CD4-positive, alpha-beta T cell treated with Interleukin-6 for 4 hours (primary cell): Measurements from ENCODE around the gene ADARB1.
A peak's percentile ranks its signal among the peaks of the same experiment; 100 is the strongest.

Experiments
- DNase-seq: peaks from one replicate; pipeline ENCODE4 v3.0.0-alpha.2; 2020; ENCODE audit warnings: mixed read lengths

The ADARB1 gene

DNA sequence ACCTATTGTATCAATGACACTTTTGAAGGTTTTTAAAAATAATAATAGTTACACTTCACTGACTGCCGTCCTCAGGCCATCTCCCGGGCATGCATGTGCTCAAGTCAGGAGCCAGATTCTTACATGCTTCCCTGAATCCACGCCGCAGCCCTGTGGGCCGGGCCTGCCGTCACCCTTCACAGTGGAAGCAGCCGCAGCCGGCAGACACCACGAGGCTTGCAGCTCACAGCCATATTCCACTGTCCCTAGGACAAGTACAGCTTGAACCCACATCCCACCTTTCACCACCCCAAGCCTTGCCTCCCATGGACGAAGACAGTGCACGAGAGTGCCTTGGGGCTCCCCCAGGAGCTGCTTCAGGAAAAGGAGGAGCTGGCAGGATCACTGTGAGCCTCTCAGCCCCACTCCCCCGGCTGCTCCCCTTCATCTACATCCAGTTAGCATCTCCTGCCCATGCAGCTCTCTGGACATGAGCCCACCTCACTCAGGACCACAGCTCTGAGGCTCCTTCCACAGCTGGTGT is 136.1 kb downstream of the ADARB1 start:
- no peak for DNase-seq

DNA sequence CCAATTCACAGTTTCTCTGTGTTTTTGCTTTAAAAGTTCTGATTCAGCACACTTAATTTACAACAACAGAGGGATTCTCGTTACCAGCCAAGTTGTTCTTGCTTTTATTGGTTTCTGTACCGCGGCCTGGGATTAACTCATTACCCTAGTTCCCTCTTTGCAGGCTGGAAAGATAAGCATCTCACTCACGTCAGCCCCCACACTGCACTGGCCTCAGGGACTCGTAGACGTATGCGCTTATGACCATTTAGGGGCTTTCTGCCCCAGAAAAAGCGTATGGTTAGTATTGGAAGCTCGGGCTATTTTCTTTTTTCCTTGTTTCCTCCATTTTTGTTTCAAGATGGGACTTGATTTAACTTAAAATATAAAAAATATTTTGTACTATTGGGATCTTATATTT is 137.3 kb downstream of the ADARB1 start:
- no peak for DNase-seq

DNA sequence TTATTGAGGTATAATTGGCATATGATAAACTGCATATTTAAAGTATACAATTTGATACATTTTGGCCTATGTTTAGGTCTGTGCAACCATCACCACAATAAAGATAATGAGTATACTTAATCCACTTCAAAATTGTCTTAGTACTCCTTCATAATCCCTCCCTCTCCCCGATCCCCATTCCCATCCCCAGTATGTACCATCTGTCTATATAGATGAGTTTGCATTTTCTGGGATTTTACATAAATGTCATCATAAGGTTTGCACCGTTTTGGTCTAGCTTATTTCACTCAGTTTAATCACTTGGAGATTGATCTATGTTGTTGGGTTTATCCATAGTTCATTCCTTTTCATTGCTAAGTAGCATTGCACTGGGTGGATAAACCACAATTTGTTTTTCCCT is 139.0 kb downstream of the ADARB1 start:
- no peak for DNase-seq

DNA sequence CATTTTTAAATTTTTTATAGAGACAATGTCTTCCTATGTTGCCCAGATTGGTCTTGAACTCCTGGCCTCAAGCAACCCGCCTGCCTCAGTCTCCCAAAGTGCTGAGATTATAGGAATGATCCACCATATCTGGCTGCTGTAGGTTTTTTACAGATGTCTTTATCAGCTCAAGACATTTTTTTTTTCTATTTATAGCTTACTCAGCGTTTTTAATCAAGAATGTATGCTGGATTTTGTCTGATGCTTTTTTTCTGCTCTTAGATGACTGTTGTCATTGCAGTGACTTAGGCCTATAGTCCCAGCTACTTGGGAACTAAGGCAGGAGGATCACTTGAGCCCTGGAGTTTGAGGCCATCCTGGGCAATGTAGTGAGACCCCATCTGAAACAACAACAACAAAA is 140.8 kb downstream of the ADARB1 start:
- DNase-seq: no peak

- DNase-seq: no peak
Observed at GRCh38 chr21:45217010-45217409, 142.6 kb downstream of the ADARB1 start.

GRCh38 chr21:45219517-45219916 is 145.1 kb downstream of the ADARB1 start:
- DNase-seq: no peak

DNA sequence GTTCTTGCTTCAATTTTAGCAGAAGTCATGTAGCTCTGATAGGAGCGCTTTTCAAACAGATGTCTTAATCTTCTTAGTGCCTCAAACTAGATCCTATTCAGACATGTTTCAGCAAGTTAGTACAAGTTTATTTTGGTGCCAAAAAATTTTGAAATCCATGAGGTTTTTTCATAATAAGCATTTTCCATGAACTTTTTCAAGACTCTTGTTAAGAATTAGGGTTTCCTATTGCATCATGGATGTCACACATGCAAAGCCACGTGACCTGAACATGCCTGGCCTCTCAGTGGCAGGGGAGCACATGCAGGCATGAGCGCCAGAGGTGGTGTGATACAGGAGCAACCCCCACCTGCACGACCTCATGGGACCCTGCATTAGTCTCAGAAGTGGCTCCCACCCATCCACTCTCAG is 145.7 kb downstream of the ADARB1 start:
- no peak for DNase-seq

DNA sequence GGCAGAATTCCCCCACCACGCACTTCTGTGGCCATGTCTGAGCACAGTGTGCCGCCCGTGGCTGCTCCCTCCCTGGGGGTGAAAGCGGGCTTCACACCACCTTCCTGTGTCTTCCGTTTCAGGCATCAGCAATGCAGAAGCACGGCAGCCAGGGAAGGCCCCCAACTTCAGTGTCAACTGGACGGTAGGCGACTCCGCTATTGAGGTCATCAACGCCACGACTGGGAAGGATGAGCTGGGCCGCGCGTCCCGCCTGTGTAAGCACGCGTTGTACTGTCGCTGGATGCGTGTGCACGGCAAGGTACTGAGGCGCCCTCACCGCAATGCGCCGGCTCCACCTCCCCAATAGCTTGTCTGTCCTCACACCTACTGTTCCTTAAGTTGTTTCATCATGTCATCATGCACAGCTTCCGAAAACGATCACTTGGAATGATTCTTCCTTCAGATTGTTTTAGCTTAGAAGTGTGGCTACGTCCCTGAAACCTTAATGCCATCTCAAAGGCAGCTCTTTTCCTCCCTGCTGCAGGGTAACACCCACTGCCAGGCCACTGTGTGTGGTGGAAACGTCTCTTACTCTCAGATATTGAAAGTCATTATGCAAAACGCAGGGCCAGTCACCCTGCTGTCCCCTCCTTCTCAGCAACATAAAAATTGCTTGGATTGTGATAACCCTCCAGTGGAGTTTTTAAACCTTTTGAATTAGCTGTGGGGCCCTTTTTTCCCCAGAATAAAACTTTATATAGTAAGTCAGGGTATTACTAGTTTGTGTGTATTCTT is 146.5 kb downstream of the ADARB1 start:
- no peak for DNase-seq

DNA sequence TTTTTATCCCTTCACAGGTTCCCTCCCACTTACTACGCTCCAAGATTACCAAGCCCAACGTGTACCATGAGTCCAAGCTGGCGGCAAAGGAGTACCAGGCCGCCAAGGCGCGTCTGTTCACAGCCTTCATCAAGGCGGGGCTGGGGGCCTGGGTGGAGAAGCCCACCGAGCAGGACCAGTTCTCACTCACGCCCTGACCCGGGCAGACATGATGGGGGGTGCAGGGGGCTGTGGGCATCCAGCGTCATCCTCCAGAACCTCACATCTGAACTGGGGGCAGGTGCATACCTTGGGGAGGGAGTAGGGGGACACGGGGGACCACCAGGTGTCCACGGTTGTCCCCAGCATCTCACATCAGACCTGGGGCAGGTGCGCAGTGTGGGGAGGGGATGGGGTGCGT is 147.6 kb downstream of the ADARB1 start:
- DNase-seq: no peak

GRCh38 chr21:45223236-45224185 is 149.1 kb downstream of the ADARB1 start:
- no peak for DNase-seq

GRCh38 chr21:45224189-45224938 is 150.0 kb downstream of the ADARB1 start:
- DNase-seq: peak; percentile 74

GRCh38 chr21:45225041-45225740 is 150.8 kb downstream of the ADARB1 start:
- no peak for DNase-seq

- DNase-seq: no peak
Observed at GRCh38 chr21:45225741-45226327, 151.5 kb downstream of the ADARB1 start.

DNA sequence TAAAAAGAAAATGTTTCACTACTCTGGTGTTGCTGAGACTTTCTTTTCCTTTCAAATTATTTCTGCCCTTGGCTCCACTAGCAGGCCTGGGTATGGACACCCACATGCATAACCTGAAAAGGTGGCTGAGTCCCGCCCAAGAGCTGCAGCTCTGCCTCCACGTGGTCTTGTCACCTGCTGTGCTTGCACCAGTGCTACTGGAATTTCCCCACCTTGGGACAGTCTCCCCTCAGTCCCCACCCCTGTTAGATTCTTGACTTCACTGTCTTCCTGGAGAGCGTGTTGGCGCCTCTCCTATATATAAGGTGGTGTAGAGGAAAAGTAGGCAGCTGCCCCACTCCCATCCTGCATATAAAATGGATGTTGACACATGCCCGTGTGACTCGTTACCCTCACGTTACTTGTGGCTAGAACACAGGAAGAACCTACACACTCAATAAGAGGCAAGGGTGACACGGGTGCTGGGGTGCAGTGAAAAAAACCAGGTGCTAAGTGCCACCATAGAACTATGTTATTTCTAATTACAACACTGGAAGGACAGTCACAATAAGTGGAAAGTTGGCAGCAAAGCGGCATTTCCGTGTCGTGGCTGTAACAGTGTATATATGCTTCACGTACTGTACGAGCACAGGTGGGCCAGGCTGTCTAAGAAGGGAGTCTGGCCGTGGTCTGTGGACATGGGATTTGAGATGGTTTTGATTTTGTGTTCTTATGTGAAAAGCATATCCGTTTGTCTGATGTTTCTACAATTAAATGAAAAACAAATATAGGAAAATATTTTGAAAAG is 152.4 kb downstream of the ADARB1 start:
- peak; percentile 49 for DNase-seq

GRCh38 chr21:45227735-45228134 is 153.4 kb downstream of the ADARB1 start:
- no peak for DNase-seq

DNA sequence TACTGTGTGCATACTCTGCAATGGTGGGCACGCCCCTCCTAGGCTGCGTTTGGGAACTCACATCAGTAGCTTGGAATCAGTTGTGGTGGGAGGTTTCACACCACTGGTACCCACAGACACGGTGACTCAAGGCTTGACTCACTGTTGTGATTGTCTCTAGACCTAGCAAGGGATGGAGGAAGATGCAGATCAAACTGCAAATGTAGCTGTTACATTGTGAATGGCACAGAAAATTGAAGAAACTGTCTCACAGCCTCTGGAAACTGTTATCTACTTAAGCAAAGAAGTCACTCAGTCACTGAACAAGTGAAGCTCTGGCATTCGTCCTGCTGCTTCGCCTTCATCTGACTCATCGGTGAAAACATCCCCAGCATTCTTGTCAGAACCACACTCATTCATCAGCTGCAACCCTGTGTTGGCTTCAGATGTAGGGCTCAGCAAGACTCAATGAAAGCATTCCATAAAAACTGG is 153.8 kb downstream of the ADARB1 start:
- peak; percentile 74 for DNase-seq

- DNase-seq: no peak
Observed at GRCh38 chr21:45228656-45229240, 154.4 kb downstream of the ADARB1 start.

DNA sequence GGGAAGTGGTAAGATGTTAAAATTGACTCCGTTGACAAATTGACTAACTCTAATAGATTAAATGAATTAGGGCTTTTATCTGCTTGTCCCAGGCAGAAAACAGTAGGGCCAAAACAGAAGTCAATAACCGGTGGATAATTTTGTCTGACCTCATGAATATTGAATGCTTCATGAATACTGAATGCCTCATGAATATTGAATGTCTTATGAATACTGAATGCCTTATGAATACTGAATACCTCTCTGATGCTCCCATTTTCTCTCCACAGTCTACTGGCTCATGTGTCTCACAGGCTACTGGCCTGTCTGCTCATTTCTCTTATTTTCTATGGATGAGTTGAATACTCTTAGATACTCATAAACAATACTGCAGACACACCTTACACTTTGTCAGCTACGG is 157.3 kb downstream of the ADARB1 start:
- no peak for DNase-seq

- no peak for DNase-seq
Observed at GRCh38 chr21:45234127-45234526, 159.7 kb downstream of the ADARB1 start.

DNA sequence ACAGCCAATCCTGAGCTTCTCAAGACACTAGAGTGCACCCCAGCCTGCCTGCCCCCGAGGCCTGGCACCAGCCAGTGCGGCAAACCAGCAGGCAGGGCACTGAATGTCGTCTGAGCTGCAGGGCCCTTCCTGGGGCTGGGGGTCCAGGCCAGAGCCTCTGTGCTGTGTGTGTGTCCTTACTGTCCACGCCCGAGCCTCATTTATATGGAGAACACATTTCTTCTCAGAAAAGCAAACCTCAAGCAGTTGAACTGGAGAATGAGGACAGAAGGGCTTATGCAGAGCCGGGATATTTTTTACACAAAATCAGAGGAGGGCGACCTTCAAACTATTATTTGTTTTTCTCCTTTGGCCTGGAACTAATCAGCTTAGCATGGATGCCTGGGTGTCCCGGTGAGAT is 160.6 kb downstream of the ADARB1 start:
- no peak for DNase-seq

GRCh38 chr21:45235488-45235887 is 161.1 kb downstream of the ADARB1 start:
- no peak for DNase-seq
